Stomach (tissue), 9 donors: ENCODE data around the gene CLIP4. TPM values are rescaled to one million over a fixed set of nuclear protein-coding genes. Genes with fewer than 3 reads are reported as not detected.

Experiments used
- DNase-seq, 2 donors: peaks; one replicate each; pipeline versions ENCODE4 v3.0.0 to v3.0.0-alpha.2; 2013 to 2019
- H3K27ac ChIP-seq, 5 donors: fragments of 200-600 bp in 4 of 5; sonication (generic) in 4 of 5; one replicate each; pipeline ENCODE4 v1.5.1; 2013 to 2019; ENCODE audit warnings: mild to moderate bottlenecking in 1 of 5, moderate library complexity in 1 of 5
- H3K27me3 ChIP-seq, 3 donors: fragments of 200-600 bp; sonication (generic); one replicate each; pipeline ENCODE4 v1.5.1; 2017 to 2019; ENCODE audit warnings: mixed run types in 1 of 3
- H3K36me3 ChIP-seq, 4 donors: fragments of 200-600 bp; sonication (generic); 1 replicate in 3 of 4; 2 replicates in 1 of 4; pipeline ENCODE4 v1.5.1; 2016 to 2019
- H3K4me1 ChIP-seq, 4 donors: fragments of 200-600 bp; sonication (generic); one replicate each; pipeline ENCODE4 v1.5.1; 2016 to 2019
- H3K4me3 ChIP-seq, 4 donors: fragments of 200-600 bp; sonication (generic) in 3 of 4; one replicate each; pipeline ENCODE4 v1.5.1; 2016 to 2019; ENCODE audit warnings: mild to moderate bottlenecking in 1 of 4
- H3K9me3 ChIP-seq, 4 donors: fragments of 200-600 bp; sonication (generic); one replicate each; pipeline ENCODE4 v1.5.1; 2016 to 2019
- EP300 ChIP-seq: sonication (generic); formaldehyde crosslinking; IDR thresholded peaks from one replicate; pipeline ENCODE4 v1.6.1; 2017; ENCODE audit warnings: antibody characterized with exemption
- POLR2A ChIP-seq, 4 donors: fragments of 450-650 bp; IDR thresholded peaks; one replicate each; pipeline ENCODE4 v1.6.1; 2016; ENCODE audit warnings: antibody characterized with exemption in 4 of 4, control low read depth in 2 of 4, mild to moderate bottlenecking in 1 of 4, moderate library complexity in 1 of 4
- POLR2AphosphoS5 ChIP-seq, 3 donors: sonication (generic); formaldehyde crosslinking; IDR thresholded peaks; one replicate each; pipeline ENCODE4 v1.6.1; 2016; ENCODE audit warnings: antibody characterized with exemption in 3 of 3
- WGBS, 5 donors: extraction: QIAGEN DNeasy Blood & Tissue Kit in 3 of 5; methylation state at CpG; one replicate each; pipeline versions ENCODE4 v1.1.5 to v1.1.7; 2013 to 2018; 5-methylcytosine and 5-hydroxymethylcytosine counted together
- intact Hi-C: fragments of 100-400 bp; cut with DNase I; formaldehyde crosslinking; loops from one replicate; pipeline ENCODE4 v1.15.1; 2023; ENCODE audit warnings: low total_unique reads
- polyA plus RNA-seq, 3 donors: library from polyadenylated mRNA; stranded (reverse); fragments of 200-250 nt; gene quantifications; one replicate each; pipeline ENCODE4 v1.2.3, GENCODE V29; 2013
- total RNA-seq, 5 donors: library from RNA; depleted of rRNA; stranded (reverse); fragments of >200 nt; gene quantifications; one replicate each; pipeline versions ENCODE4 v1.1.0 to v1.2.3, GENCODE V29; 2014 to 2016
- TF ChIP-seq, protein P1 (sequence below), 7 experiments: fragments of 450-650 bp in 4 of 7; fragments of 200-600 bp in 3 of 7; sonication (generic) in 3 of 7; IDR thresholded peaks; one replicate each; pipeline ENCODE4 v1.5.1; 2016 to 2019; ENCODE audit warnings: antibody characterized with exemption in 7 of 7, control low read depth in 2 of 7, mild to moderate bottlenecking in 1 of 7
- donor health status: healthy with polysubstance abuse.
- donor health status: Bipolar disorder and iron deficiency.
- donor health status: healthy.

Gene CLIP4
- total and polyA plus RNA-seq, 8 donors, result 6.8 to 69.6 (median 15.1) TPM

GRCh38 chr2:29109246-29109645, 6.0 kb upstream of the CLIP4 start:
- Histone ChIP-seq H3K9me3 (no peaks in the 10 kb centered on the region), H3K4me1 (peaks cover 0 to 4% (median 3%) of the 10 kb centered on the region in 4 donors), H3K4me3 (no peak overlapping the region), H3K27me3 (peaks cover 0 to 3% (median 0%) of the 10 kb centered on the region in 3 donors), H3K27ac (no peak overlapping the region), H3K36me3 (no peaks in the 10 kb centered on the region)
- WGBS, 5 donors, result 91 to 100% (median 96%) methylated on average over 2 of the region's 2 CpGs
- DNase-seq, result no peak
- TF ChIP-seq POLR2AphosphoS5 (IDR thresholded peaks at IDR 0.05) (no peak), POLR2A (IDR thresholded peaks at IDR 0.05) (no peak), EP300 (no peak)
- TF ChIP-seq, protein P1, sequence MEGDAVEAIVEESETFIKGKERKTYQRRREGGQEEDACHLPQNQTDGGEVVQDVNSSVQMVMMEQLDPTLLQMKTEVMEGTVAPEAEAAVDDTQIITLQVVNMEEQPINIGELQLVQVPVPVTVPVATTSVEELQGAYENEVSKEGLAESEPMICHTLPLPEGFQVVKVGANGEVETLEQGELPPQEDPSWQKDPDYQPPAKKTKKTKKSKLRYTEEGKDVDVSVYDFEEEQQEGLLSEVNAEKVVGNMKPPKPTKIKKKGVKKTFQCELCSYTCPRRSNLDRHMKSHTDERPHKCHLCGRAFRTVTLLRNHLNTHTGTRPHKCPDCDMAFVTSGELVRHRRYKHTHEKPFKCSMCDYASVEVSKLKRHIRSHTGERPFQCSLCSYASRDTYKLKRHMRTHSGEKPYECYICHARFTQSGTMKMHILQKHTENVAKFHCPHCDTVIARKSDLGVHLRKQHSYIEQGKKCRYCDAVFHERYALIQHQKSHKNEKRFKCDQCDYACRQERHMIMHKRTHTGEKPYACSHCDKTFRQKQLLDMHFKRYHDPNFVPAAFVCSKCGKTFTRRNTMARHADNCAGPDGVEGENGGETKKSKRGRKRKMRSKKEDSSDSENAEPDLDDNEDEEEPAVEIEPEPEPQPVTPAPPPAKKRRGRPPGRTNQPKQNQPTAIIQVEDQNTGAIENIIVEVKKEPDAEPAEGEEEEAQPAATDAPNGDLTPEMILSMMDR (IDR thresholded peaks at IDR 0.05), result no peak
- intact Hi-C loops, result no loop called here

GRCh38 chr2:29110916-29111535, 4.2 kb upstream of the CLIP4 start:
- no peaks in the 10 kb centered on the region for H3K9me3 ChIP-seq
- peak in 1 of 2 donors; percentile 41 for DNase-seq
- H3K4me3 ChIP-seq, result no peak overlapping the region
- no peak overlapping the region for H3K27ac ChIP-seq
- no peak for TF ChIP-seq POLR2AphosphoS5 (IDR thresholded peaks at IDR 0.05)
- TF ChIP-seq POLR2A (IDR thresholded peaks at IDR 0.05), result no peak
- no peak for TF ChIP-seq EP300
- TF ChIP-seq, protein P1 (IDR thresholded peaks at IDR 0.05), result no peak
- intact Hi-C loops, result no loop called here
- peaks cover 0 to 17% (median 3%) of the 10 kb centered on the region in 3 donors for H3K27me3 ChIP-seq
- H3K4me1 ChIP-seq, result peaks cover 0 to 17% (median 12%) of the 10 kb centered on the region in 4 donors
- H3K36me3 ChIP-seq, result no peaks in the 10 kb centered on the region
- WGBS, 5 donors, result 49 to 62% (median 57%) methylated on average over 4 of the region's 4 CpGs

DNA sequence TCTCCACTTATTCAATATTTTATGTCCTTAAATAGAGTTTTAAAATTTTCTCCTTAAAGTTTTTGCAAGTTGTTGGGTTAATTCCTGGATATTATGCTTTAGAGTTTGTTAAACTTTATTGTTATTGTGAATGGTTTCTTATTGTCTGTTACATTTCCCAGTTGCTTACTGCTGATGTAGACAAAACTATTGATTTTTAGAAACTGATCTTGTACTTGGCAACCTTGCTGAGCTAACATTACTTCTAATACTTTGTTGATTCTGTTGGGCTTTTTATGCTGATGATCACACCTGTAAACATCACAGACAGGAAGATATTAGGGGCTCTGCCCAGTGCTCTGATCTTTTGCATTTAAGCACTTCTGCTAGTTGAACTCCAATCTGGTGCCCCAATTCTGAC, 2.8 kb upstream of the CLIP4 start:
- Histone ChIP-seq H3K36me3 (no peaks in the 10 kb centered on the region), H3K27me3 (peaks cover 0 to 19% (median 3%) of the 10 kb centered on the region in 3 donors), H3K27ac (no peak overlapping the region), H3K4me1 (peaks cover 3 to 30% (median 16%) of the 10 kb centered on the region in 4 donors), H3K9me3 (no peaks in the 10 kb centered on the region), H3K4me3 (no peak overlapping the region)
- intact Hi-C loops, result no loop called here
- TF ChIP-seq POLR2AphosphoS5 (IDR thresholded peaks at IDR 0.05) (no peak), EP300 (no peak), POLR2A (IDR thresholded peaks at IDR 0.05) (no peak)
- TF ChIP-seq, protein P1 (IDR thresholded peaks at IDR 0.05), result no peak
- no peak for DNase-seq

DNA sequence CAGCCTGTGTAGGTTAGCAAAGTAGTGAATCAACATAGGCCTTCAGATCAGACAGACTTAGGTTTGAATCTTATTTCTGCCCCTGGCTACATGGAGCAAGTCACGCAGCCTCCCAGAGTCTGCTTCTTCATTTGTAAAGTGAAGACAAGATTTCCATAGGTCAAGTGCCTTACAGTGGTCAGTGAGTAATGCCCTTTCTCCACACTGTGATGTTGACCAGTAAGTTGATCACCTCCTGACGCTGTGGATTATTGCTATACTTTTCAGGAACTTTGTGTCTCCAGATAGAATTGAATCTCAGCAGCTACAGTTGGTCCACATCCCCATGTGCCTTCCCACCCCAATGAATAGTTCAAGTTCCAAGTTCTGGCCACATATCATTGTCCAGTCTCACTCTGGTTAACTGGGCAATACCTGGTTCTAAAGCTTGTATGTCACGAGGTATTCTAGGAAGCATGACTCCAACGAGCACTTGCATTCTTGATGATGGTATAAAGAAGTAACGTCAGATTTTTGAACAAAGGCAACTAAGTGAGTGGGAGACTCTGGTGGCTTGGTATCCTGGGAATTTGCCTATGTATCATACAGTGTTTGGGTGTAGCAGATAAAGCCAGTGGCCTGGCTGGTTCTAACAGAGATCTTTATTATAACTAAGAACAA, 2.1 kb upstream of the CLIP4 start:
- intact Hi-C loops, result no loop called here
- Histone ChIP-seq H3K4me1 (peaks cover 8 to 38% (median 20%) of the 10 kb centered on the region in 4 donors), H3K27ac (peak overlapping the region in 1 of 5 donors; percentile 14), H3K27me3 (peaks cover 0 to 19% (median 3%) of the 10 kb centered on the region in 3 donors), H3K9me3 (no peaks in the 10 kb centered on the region), H3K36me3 (no peaks in the 10 kb centered on the region), H3K4me3 (no peak overlapping the region)
- DNase-seq, result no peak
- TF ChIP-seq EP300 (no peak), POLR2A (IDR thresholded peaks at IDR 0.05) (no peak), POLR2AphosphoS5 (IDR thresholded peaks at IDR 0.05) (no peak)
- TF ChIP-seq, protein P1 (IDR thresholded peaks at IDR 0.05), result no peak
- WGBS, 5 donors, result 79 to 90% (median 85%) methylated on average over 5 of the region's 5 CpGs
